Right renal cortex interstitium (tissue), 3 donors: ENCODE data around the gene DNAAF5. TPM values are rescaled to one million over a fixed set of nuclear protein-coding genes. Genes with fewer than 3 reads are reported as not detected.

ENCODE experiments used
- DNase-seq, 3 donors: peaks; one replicate each; pipeline ENCODE4 v3.0.0-alpha.2; 2013; ENCODE audit warnings: low read depth in 3 of 3, low spot score in 2 of 3
- polyA plus RNA-seq, 3 donors: library from polyadenylated mRNA; unstranded; fragments of 120-200 nt; gene quantifications; one replicate each; pipeline ENCODE4 v1.2.1, GENCODE V29; 2013; ENCODE audit not compliant: insufficient read length in 3 of 3

The DNAAF5 gene
- polyA plus RNA-seq, 3 donors, result 27.7 to 29.2 (median 28.0) TPM

DNA sequence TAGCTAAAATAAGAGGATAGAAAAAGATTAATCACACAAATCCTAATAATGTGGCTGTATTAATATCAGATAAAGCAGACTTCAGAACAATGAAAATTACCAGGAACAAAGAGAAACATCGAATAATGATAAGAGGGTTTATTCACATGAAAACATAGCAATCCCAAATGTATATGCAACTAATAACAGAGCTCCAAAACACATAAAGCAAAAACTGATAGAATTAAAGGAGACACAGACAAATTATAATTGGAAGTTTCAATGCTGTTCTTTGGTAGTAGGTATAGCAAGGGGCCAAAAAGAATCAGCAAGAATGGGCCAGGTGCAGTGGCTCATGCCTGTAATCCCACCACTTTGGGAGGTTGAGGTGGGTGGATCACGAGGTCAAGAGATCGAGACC, 23.4 kb upstream of the DNAAF5 start:
- DNase-seq, result no peak

DNA sequence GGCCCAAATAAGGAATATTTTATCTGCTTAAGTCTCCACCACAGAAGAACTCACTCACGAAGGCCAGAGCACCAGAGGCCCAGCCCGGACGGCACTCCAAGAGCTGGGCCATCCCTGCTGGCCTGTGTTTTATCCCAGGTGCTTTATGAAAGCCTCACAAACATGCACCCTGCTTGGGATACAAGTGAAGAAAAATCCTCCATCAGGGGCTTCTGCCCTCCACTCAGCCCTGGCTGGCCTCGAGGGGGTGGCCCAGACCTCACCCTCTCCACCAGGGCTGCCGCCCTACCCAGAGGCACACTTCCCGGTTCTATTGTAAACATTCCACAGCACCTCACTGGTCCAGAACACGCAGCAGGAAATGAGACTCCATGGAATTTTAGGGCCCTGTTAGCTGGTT, 19.8 kb upstream of the DNAAF5 start:
- no peak for DNase-seq

DNA sequence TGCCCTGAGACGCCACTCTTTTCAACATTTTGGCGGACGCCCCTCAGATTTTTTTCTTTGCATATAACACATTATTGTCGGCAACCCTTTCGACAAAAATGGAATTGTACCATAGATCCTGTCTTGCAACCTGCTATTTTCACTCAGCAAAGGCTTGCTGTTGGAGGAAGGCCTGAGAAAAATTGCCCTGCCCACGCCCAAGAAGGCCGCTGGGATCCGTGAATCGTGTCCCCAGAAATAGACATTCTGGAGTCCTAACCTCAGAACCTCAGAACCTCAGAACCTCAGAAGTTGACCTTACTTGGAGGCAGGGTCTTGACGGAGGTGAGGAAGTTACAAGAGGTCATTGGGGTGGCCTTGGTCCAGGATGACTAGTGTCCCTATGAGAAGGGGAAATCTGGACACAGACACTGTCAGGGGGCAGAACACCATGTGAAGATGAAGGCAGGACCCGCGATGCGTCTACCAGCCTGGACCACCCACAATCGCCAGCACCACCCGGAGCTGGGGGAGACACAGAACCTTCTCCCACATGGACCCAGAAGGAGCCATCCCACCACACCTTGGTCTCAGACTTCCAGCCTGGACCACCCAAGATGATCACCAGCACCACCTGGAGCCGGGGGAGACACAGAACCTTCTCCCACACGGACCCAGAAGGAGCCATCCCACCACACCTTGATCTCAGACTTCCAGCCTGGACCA, 19.1 kb upstream of the DNAAF5 start:
- DNase-seq, result no peak

DNA sequence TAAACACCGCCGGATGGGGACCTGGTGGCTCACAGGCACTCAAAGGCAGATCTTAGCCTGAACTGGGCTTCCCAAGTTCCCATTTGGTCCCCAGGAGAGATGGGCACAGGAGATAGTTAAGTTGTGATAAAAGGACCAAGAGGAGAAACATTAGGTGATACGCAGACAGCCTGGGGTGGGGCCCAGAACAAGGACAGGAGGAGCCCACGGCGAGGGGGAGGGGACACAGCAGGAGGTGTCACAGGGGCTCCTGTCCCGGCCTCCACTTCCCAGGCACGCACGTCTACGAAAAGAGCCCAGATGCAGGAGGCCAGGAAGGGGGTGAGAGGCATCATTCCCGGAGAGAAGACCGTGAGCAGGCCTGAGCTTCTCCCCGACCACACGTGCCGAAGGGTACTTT, 16.3 kb upstream of the DNAAF5 start:
- DNase-seq, result no peak

DNA sequence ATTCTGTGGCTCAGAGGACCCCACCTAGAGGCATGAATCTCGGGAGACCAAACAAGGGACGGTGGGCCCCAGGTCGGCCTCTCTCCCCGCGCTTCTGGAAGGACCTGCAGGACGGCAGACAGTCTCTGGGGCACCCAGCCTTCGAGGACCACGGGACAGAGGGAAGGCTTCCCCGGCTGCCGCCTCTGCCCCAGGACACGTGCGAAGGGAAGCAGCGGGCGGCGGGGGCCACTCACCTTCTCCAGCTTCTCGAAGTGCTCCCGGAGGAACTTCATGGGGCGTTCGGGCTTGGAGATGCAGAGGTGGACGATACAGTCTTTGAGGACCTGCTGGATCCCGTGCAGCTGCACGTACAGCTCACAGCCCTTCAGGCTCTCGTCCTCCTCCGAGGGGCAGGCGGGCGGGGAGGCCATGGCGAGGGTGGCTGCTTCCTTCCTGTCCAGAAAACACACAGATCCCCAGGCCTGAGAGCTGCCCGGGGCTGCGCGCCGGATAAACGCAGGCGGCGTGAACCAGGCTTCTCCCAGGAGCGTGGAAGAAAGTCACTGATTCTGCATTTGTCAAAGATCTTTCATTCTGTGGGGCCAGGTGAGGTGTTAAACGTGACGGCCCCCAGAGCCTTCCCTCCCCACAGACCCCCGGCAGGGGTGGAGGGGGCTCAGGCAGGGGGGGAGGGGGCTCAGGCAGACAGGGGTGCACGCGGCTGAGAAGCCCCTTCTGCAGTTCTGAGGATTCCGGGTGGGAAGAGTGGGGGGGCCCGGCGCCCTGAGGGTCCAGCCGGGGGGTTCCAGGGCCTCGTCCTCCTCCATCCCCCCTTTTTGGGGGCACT, 15.2 kb upstream of the DNAAF5 start:
- no peak for DNase-seq

DNA sequence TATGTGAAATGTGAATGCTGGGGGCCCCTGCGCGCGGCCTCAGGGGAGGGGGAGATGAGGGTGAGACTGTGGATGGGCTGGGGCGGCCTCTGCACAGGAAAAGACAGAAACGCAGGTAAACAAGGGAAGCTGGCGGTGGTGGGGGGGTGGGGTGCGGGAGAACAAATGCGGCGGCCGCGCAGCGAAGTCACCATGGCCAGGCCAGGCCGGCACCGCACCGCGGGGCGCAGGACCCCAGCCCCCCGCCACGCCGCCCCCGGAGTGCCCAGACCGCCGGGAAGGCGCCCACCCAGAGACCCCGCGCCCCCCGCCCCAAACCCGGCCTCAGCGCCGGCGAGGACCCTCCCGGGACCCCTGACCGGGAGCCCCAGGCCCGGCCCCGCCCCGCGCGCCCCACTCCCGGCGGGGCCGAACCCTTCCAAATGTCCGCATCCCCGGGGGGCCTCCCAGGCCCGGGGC, 14.5 kb upstream of the DNAAF5 start:
- DNase-seq, result no peak

DNA sequence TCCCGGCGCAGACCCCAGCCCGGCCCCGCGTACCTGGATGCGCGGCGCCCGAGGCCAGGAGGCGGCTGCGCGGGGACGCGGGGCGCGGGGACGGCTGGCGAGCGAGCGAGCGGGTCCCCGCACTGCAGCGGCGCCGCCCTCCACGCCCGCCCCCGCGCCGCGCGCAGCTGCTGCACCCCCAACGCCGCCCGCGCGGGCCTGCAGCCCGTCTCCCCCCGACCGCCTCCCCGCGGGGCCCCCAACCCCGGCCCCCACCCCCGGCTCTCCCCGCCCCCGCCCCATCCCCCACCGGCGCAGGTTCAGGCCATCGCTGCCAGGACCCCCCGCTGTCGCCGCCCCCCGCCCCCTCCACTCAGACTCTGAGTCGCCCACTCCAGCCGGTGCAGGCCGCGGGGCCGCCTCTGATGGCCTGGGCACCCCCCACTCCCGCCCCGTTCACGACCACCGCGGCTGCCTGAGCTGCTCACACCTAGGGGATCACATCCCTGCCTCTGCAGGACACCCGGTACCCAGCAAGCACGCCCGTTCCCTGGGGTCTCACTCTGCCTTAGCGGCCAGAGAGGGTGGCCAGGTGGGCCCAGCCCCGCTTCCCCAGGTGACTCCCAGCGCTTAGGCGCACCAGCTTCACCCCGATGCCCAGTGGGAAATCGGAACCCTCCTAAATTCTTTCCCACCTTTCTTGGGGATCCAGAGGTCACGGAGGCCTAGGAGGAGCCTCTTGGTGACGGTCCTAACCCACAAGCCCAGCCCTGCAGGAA, 13.9 kb upstream of the DNAAF5 start:
- no peak for DNase-seq

DNA sequence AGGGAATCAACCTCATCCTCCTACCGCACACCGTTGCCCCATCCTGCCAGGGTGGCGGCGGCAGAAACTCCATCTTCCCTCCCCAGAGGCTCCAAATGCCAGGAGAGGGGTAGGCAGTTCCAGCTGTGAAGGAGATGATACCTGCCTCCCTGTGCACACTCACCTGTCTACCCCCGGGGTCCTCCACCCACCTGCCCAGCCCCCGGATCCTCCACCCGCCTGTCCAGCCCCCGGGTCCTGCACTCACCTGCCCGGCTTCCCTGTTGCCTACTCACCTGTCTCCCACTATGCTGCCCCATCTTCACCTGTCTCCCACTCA, 13.4 kb upstream of the DNAAF5 start:
- DNase-seq, result no peak

DNA sequence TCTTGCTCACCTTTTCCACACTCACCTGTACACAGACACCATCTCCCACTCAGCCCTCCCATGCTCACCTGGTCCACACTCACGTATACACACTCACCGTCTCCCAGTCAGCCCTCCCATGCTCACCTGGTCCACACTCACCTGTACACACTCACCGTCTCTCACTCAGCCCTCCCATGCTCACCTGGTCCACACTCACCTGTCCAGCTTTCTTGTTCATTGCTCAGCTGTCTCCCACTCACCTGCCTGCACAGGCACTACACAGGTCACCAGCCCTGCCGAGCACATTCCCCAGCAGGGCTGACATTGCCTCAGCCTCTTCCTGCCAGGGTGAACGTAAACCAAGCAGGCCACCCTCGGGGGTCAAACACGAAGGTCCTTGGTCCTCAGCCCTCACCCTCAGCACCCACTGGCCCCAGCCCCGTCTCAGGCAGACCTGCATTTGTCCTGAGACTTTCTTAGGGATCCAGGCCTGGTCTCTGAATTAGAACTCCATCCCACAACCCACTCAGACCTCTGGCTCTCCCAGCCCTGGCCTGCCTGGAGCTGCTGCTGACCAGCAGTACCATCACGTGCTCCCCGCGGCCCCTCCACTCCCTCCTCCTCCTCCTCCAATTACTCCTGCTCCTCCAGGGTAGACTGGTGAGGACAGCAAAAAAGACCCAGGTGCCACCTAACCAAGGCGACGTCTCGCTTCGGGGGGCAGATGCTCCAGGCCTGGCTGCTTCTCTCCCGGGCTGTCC, 12.8 kb upstream of the DNAAF5 start:
- no peak for DNase-seq

DNA sequence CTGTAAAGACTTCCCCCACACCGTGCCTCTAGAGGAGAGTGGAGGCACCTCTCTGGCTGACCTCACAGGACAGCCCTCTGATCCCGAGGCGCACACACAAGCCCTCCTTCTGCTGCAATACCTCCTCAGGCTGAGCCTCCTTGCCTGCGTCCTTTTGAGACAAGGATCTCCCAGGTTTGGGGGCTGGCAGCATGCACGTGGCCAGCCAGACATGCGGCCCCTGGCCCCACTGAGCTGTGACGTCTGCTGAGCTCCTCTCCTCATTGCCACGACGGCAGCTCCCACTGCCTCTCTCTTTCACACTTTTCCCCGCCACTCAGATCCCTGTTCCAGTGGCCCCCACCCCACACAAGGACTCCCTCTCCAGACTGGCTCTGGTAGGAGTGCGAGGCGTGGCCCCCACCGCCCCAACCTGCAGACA, 12.2 kb upstream of the DNAAF5 start:
- DNase-seq, result no peak

DNA sequence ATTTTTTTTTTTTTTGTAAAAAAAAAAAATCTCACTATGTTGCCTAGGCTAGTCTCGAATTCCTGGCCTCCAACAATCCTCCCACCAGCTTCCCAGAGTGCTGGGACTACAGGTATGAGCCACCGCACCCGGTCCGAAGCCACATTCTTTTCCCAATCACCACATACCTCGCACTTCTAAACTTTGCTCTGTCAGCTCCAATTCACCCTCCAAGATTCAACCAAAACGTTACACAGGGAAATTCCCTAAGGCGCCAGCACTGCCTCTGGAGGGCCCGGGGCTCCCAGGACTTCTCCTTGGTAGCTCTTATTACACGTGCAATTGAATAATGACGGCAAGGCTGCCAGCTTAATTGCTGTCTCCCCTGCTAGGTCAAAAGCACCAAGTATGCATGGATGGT, 10.3 kb upstream of the DNAAF5 start:
- no peak for DNase-seq

DNA sequence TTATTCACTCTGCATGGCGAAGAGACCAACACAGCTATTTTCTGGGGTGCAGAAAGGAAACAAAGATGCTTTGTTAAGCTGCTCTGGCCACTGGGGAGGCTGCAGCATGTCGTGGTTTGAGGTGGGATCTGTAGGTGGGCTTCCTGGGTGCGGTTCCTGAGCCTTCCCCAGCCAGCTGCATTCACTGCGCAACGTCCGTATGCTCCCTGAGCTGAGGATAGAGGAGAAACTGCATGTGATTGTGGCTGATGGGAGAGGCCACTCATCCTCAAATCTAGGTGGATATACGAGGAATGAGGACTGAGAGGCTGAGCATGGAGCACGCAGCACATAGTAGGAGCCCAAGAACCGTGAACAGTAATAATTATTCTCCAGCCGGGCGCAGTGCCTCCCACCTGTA, 9.9 kb upstream of the DNAAF5 start:
- DNase-seq, result no peak

DNA sequence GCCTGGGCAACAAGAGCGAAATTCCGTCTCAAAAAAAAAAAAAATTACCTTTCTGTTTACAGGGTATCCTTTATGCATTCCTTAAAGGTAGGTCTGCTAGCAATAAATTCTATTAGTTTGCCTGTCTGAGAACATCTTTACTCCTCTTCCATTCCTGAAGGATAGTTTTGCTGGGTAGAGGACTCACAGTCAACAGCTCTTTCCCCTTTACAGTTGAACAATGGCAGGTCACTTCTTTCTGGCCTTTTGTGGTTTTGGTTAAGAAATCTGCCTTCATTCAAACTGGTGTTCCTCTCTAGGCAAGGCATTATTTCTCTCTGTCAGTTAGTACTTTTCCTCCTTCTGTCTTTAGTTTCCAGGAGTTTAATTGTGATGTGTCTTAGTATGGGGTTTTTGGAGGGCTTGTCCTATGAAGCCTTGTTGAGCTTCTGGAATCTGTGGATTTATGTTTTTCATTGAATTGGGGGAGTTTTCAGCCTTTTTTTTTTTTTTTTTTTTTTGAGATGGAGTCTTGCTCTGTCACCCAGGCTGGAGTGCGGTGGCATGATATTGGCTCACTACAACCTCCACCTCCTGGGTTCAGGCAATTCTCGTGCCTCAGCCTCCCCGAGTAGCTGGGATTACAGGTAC, 4.8 kb upstream of the DNAAF5 start:
- DNase-seq, result no peak

DNA sequence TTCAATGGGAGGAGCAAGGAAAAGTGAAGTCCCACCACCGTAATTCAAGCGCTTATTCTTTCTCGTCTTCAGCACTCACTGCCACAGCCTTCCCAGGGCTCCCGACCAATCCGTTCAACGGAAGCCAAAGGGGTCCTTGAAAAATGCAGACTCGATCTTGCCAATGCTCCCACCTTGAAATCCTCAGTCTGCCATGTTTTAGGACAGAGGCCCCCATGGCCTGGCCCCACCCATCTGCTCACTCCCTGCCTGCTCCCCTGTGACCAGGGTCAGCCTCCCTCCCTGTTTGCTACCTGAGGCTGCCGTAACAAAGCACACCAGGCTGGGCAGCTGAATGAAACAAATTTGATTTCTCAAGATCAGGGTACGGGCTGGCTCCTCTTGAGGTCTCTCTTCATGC, 3.0 kb upstream of the DNAAF5 start:
- no peak for DNase-seq

DNA sequence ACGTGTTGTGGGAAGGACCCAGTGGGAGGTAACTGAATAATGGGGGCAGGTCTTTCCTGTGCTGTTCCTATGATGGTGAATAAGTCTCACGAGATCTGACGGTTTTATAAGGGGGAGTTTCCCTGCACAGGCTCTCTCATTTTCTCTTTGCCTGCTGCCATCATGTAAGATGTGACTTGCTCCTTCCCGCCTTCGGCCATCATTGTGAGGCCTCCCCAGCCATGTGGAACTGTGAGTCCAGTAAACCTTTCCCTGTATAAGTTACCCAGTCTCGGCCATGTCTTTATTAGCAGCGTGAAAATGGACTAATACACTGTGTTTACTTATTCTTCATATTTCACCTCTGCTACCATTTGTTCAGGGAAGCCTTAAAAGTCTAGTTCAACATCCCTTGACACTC, 2.2 kb upstream of the DNAAF5 start:
- no peak for DNase-seq

DNA sequence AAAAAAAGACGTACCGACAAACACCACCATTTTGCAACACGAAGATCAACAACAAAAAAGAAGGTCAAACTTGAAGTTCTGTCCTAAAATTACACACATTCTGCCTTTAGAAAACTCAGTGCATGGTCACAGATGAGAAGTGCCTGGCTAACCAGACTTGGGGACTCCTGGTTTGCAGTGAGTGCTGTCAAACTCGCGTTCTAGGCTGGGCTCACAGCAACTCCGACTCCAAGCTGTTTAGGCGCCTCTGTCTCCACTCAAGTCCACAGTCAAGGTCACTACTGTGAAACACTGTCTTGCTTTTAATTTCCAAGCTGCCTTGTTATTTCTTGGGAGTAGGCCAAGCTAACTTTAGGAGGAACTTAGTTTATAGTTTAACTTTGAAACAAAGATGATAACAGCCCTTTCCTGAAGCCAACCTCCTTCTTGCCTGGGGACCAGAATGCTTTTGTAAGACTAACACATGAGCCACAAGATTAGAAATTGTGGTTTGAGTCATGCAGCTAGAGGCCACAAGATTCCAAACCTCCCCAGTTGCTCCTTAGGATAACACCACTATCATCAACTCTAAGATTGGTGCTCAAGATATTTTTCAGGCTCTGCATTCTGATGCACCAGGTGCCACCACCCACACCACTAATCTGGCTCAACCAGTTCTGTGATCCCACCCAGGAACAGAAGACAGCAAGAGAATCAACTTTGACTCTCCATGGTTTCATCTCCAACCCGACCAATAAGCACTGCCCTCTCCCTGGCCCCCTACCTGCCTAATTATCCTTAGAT, 1.1 kb upstream of the DNAAF5 start:
- no peak for DNase-seq

DNA sequence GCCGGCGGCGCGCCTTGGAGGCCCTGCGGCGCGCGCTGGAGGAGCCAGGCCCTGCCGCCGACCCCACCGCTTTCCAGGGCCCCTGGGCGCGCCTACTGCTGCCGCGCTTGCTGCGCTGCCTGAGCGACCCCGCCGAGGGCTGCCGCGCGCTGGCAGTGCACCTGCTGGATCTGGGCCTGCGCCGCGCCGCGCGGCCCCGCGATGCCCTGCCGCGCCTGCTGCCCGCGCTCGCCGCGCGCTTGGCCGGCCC, 280 bp downstream of the DNAAF5 start:
- DNase-seq, result no peak

DNA sequence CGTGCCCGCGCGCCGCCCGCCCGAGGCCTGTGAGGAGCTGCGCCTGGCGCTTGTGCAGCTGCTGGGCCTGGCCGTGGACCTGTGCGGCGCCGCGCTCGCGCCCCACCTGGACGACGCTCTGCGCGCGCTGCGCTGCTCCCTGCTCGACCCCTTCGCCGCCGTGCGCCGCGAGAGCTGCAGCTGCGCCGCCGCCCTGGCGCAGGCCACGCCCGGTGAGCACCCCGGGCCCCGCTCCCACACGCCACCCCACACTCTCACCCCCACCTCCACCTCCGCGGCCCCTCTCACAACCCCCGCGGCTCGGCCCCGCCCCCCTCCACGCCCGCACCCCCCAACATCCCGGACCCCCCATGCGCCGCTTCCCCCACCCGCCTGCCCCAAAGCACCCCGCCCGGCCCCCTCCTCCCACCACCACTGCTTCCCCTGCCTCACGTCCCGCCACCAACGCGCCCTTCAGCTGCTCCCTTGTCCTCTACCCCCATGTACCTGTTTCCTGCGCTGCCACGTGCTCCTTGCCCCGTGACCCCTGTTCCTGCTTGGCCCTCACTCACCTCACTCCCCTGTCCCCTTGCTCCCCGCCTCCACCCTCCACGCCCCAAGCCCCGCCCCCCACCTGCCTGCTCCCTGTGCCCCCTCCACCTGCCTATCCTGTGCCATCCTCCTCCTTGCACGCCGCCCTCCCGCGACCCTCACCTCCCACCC, 756 bp downstream of the DNAAF5 start, which contains the start of gene PRKAR1B:
Gene PRKAR1B, minus strand, starts transcription at position 178 of the 702 bp plus-strand sequence. CDS start 15,776 bp downstream, outside the sequence.
- no peak for DNase-seq

DNA sequence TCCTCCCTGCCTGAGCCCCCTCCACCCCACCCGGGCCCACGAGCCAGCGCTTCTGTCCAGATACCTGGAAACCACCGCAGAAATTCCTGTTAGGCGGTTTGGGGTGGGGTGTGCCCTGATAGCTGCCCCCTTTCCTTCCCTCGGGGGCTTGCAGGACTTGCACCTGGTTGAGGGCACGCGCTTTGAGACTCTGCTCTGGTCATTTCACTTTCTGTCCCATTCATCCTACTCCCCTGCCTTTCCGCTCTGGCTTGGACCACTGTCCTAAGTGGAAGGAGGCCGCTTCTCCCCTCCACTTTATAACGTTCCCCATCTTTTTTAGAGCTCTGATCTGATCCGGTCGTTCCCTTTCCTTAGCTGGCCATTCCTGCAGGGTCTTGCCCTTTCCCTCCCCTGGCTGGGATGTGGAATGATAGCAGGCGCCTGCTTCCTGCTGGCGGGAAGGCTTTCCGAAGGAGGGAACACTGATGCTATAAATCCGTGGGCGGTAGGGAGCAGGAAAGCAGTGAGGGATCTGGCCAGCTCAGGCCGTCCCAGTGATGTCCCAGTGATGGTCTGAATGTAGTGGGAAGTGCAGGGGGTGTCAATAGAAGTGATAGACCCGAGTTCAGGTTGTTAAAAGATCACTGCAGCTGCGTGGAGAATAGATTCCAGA, 1.4 kb downstream of the DNAAF5 start:
- DNase-seq, result no peak
